HepG2 (cell line): ENCODE measurements around the gene TAGAP. TPM values are rescaled to one million over a fixed set of nuclear protein-coding genes. Genes with fewer than 3 reads are reported as not detected.

Experiments
- DMAP1 ChIP-seq: IDR thresholded peaks from 2 replicates; pipeline ENCODE4 v1.6.1; 2016
- EZH2 ChIP-seq: conservative IDR thresholded peaks from 2 replicates; pipeline ENCODE4 v1.6.1; 2012; ENCODE audit warnings: mild to moderate bottlenecking, low read depth, low read length, moderate library complexity
- KLF6 ChIP-seq: IDR thresholded peaks from 2 replicates; pipeline ENCODE4 v1.8.0; 2016; ENCODE audit warnings: missing biosample characterization, missing genetic modification reagents
- KMT2A ChIP-seq: sonication (generic); formaldehyde crosslinking; IDR thresholded peaks from 2 replicates; pipeline ENCODE4 v1.4.0; 2020; ENCODE audit warnings: missing genetic modification reagents
- NFIC ChIP-seq: IDR thresholded peaks from 2 replicates; pipeline ENCODE4 v1.6.1; 2012; ENCODE audit warnings: mild to moderate bottlenecking, low read length, inconsistent platforms
- THAP11 ChIP-seq: IDR thresholded peaks from 2 replicates; pipeline ENCODE4 v1.6.1; 2016; ENCODE audit warnings: missing biosample characterization, missing genetic modification reagents
- ZNF382 ChIP-seq: sonication (generic); formaldehyde crosslinking; IDR thresholded peaks from 2 replicates; pipeline ENCODE4 v1.5.0; 2020; ENCODE audit warnings: missing genetic modification reagents, mild to moderate bottlenecking, borderline replicate concordance
- ZNF512B ChIP-seq: sonication (generic); formaldehyde crosslinking; IDR thresholded peaks from 2 replicates; pipeline ENCODE4 v1.5.1; 2020; ENCODE audit warnings: missing genetic modification reagents, mild to moderate bottlenecking, borderline replicate concordance
- ZNF546 ChIP-seq: sonication (generic); formaldehyde crosslinking; conservative IDR thresholded peaks from 2 replicates; pipeline ENCODE4 v1.8.1; 2023; ENCODE audit warnings: mild to moderate bottlenecking, missing genetic modification reagents
- ZNF788 ChIP-seq: sonication (generic); formaldehyde crosslinking; IDR thresholded peaks from 2 replicates; pipeline ENCODE4 v1.5.0; 2020; ENCODE audit warnings: mild to moderate bottlenecking, missing genetic modification reagents, borderline replicate concordance
- polyA plus RNA-seq, 8 experiments: library from polyadenylated mRNA; depleted of rRNA in 3 of 8; stranded (reverse) in 7 of 8; unstranded in 1 of 8; fragments of >200 nt; fragmentation: Illumina TruSeq in 4 of 8; extraction: Trizol in 4 of 8; gene quantifications; 2 replicates each; pipeline versions ENCODE4 v1.2.1 to v1.2.3, GENCODE V29; 2011 to 2016; ENCODE audit warnings: low read depth in 4 of 8, missing spikeins in 1 of 8, mixed read lengths in 1 of 8; ENCODE audit not compliant: insufficient read depth in 1 of 8
- total RNA-seq, 5 experiments: library from RNA; depleted of rRNA; stranded (reverse); fragments of >200 nt; fragmentation: Illumina TruSeq; extraction: Trizol; gene quantifications; 2 replicates each; pipeline ENCODE4 v1.2.3, GENCODE V29; 2016; ENCODE audit warnings: low read depth in 1 of 5
- TF ChIP-seq, protein P1 (sequence below): IDR thresholded peaks from 2 replicates; pipeline ENCODE4 v1.6.1; 2016; ENCODE audit warnings: low read depth, missing genetic modification reagents, missing compliant biosample characterization
- TF ChIP-seq, protein P2 (sequence below), 2 experiments: fragments of 450-650 bp in 1 of 2; sonication (generic) in 1 of 2; formaldehyde crosslinking; IDR thresholded peaks; 2 replicates each; pipeline versions ENCODE4 v1.5.0 to v1.8.0; 2020 to 2022; ENCODE audit warnings: mild to moderate bottlenecking in 1 of 2, missing genetic modification reagents in 1 of 2
- TF ChIP-seq, protein P3 (sequence below): IDR thresholded peaks from 2 replicates; pipeline ENCODE4 v1.6.1; 2016
- TF ChIP-seq, protein P4 (sequence below): sonication (generic); formaldehyde crosslinking; IDR thresholded peaks from 2 replicates; pipeline ENCODE4 v1.4.0; 2020; ENCODE audit warnings: mild to moderate bottlenecking, missing genetic modification reagents
- TF ChIP-seq, protein P5 (sequence below): sonication (generic); formaldehyde crosslinking; IDR thresholded peaks from 2 replicates; pipeline ENCODE4 v1.8.0; 2022; ENCODE audit warnings: mild to moderate bottlenecking, missing genetic modification reagents

TAGAP gene
- total and polyA plus RNA-seq, 2 of the 13 experiments (the other 11 are each of a cell fraction or from before 2014, with no cell fraction given) = not detected

- TF ChIP-seq EZH2 (no peak), ZNF382 (CRISPR knock-in tag) (no peak), DMAP1 (CRISPR knock-in tag) (peak; percentile 100), KMT2A (CRISPR knock-in tag) (peak; percentile 92), KLF6 (peak; percentile 98), ZNF788 (CRISPR knock-in tag) (peak; percentile 100), NFIC (no peak), ZNF512B (no peak), THAP11 (CRISPR knock-in tag) (peak; percentile 90), ZNF546 (CRISPR knock-in tag) (peak; percentile 99)
- TF ChIP-seq, protein P1, sequence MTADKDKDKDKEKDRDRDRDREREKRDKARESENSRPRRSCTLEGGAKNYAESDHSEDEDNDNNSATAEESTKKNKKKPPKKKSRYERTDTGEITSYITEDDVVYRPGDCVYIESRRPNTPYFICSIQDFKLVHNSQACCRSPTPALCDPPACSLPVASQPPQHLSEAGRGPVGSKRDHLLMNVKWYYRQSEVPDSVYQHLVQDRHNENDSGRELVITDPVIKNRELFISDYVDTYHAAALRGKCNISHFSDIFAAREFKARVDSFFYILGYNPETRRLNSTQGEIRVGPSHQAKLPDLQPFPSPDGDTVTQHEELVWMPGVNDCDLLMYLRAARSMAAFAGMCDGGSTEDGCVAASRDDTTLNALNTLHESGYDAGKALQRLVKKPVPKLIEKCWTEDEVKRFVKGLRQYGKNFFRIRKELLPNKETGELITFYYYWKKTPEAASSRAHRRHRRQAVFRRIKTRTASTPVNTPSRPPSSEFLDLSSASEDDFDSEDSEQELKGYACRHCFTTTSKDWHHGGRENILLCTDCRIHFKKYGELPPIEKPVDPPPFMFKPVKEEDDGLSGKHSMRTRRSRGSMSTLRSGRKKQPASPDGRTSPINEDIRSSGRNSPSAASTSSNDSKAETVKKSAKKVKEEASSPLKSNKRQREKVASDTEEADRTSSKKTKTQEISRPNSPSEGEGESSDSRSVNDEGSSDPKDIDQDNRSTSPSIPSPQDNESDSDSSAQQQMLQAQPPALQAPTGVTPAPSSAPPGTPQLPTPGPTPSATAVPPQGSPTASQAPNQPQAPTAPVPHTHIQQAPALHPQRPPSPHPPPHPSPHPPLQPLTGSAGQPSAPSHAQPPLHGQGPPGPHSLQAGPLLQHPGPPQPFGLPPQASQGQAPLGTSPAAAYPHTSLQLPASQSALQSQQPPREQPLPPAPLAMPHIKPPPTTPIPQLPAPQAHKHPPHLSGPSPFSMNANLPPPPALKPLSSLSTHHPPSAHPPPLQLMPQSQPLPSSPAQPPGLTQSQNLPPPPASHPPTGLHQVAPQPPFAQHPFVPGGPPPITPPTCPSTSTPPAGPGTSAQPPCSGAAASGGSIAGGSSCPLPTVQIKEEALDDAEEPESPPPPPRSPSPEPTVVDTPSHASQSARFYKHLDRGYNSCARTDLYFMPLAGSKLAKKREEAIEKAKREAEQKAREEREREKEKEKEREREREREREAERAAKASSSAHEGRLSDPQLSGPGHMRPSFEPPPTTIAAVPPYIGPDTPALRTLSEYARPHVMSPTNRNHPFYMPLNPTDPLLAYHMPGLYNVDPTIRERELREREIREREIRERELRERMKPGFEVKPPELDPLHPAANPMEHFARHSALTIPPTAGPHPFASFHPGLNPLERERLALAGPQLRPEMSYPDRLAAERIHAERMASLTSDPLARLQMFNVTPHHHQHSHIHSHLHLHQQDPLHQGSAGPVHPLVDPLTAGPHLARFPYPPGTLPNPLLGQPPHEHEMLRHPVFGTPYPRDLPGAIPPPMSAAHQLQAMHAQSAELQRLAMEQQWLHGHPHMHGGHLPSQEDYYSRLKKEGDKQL = 0 out of 2 replicates have a peak, but pooled peaks have one; percentile 27
- TF ChIP-seq, protein P2, sequence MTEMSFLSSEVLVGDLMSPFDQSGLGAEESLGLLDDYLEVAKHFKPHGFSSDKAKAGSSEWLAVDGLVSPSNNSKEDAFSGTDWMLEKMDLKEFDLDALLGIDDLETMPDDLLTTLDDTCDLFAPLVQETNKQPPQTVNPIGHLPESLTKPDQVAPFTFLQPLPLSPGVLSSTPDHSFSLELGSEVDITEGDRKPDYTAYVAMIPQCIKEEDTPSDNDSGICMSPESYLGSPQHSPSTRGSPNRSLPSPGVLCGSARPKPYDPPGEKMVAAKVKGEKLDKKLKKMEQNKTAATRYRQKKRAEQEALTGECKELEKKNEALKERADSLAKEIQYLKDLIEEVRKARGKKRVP (CRISPR knock-in tag; IDR thresholded peaks at IDR 0.05) = peak in 1 of 2 experiments; percentile 75; a peak in 2 of 4 replicates
- TF ChIP-seq, protein P3, sequence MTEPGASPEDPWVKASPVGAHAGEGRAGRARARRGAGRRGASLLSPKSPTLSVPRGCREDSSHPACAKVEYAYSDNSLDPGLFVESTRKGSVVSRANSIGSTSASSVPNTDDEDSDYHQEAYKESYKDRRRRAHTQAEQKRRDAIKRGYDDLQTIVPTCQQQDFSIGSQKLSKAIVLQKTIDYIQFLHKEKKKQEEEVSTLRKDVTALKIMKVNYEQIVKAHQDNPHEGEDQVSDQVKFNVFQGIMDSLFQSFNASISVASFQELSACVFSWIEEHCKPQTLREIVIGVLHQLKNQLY (CRISPR knock-in tag) = peak; percentile 72
- TF ChIP-seq, protein P4, sequence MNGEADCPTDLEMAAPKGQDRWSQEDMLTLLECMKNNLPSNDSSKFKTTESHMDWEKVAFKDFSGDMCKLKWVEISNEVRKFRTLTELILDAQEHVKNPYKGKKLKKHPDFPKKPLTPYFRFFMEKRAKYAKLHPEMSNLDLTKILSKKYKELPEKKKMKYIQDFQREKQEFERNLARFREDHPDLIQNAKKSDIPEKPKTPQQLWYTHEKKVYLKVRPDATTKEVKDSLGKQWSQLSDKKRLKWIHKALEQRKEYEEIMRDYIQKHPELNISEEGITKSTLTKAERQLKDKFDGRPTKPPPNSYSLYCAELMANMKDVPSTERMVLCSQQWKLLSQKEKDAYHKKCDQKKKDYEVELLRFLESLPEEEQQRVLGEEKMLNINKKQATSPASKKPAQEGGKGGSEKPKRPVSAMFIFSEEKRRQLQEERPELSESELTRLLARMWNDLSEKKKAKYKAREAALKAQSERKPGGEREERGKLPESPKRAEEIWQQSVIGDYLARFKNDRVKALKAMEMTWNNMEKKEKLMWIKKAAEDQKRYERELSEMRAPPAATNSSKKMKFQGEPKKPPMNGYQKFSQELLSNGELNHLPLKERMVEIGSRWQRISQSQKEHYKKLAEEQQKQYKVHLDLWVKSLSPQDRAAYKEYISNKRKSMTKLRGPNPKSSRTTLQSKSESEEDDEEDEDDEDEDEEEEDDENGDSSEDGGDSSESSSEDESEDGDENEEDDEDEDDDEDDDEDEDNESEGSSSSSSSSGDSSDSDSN (CRISPR knock-in tag) = peak; percentile 100
- TF ChIP-seq, protein P5, sequence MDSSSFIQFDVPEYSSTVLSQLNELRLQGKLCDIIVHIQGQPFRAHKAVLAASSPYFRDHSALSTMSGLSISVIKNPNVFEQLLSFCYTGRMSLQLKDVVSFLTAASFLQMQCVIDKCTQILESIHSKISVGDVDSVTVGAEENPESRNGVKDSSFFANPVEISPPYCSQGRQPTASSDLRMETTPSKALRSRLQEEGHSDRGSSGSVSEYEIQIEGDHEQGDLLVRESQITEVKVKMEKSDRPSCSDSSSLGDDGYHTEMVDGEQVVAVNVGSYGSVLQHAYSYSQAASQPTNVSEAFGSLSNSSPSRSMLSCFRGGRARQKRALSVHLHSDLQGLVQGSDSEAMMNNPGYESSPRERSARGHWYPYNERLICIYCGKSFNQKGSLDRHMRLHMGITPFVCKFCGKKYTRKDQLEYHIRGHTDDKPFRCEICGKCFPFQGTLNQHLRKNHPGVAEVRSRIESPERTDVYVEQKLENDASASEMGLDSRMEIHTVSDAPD (CRISPR knock-in tag) = 0 out of 2 replicates have a peak, but pooled peaks have one; percentile 56
Measured at GRCh38 chr6:158999666-159000403, 45.0 kb downstream of the TAGAP start, which contains the start of gene RSPH3 (continued).
